ENCODE measurements around the gene BAHD1.

Gene BAHD1

GRCh38 chr15:40424483-40425115, 16.2 kb upstream of the BAHD1 start:
- DNase-seq (ENCODE audit: low read depth, low spot score): no peak

- DNase-seq (ENCODE audit: low read depth, low spot score): no peak
Measured at GRCh38 chr15:40425681-40426080, 15.1 kb upstream of the BAHD1 start.

- no peak for DNase-seq (ENCODE audit: low read depth, low spot score)
Measured at GRCh38 chr15:40427188-40427587, 13.6 kb upstream of the BAHD1 start.

GRCh38 chr15:40428185-40428584, 12.6 kb upstream of the BAHD1 start:
- DNase-seq (ENCODE audit: low read depth, low spot score): no peak

GRCh38 chr15:40429068-40429710, 11.6 kb upstream of the BAHD1 start:
- no peak for DNase-seq (ENCODE audit: low read depth, low spot score)

GRCh38 chr15:40430271-40430805, 10.4 kb upstream of the BAHD1 start:
- no peak for DNase-seq (ENCODE audit: low read depth, low spot score)

GRCh38 chr15:40435023-40435709, 5.6 kb upstream of the BAHD1 start:
- no peak for DNase-seq (ENCODE audit: low read depth, low spot score)

- no peak for DNase-seq (ENCODE audit: low read depth, low spot score)
Measured at GRCh38 chr15:40435710-40436089, 5.1 kb upstream of the BAHD1 start.

- no peak for DNase-seq (ENCODE audit: low read depth, low spot score)
Measured at GRCh38 chr15:40436116-40436891, 4.4 kb upstream of the BAHD1 start.

- no peak for DNase-seq (ENCODE audit: low read depth, low spot score)
Measured at GRCh38 chr15:40436892-40437751, 3.6 kb upstream of the BAHD1 start.

GRCh38 chr15:40437752-40438687, 2.7 kb upstream of the BAHD1 start:
- DNase-seq (ENCODE audit: low read depth, low spot score): no peak

- no peak for DNase-seq (ENCODE audit: low read depth, low spot score)
Measured at GRCh38 chr15:40438712-40439111, 2.0 kb upstream of the BAHD1 start.

- peak; percentile 41 for DNase-seq (ENCODE audit: low read depth, low spot score)
Measured at GRCh38 chr15:40439461-40439959, 1.2 kb upstream of the BAHD1 start.

GRCh38 chr15:40439960-40440742, 602 bp upstream of the BAHD1 start:
- peak; percentile 62 for DNase-seq (ENCODE audit: low read depth, low spot score)

GRCh38 chr15:40441565-40442531, 1.1 kb downstream of the BAHD1 start:
- peak; percentile 50 for DNase-seq (ENCODE audit: low read depth, low spot score)

GRCh38 chr15:40443255-40443654, 2.5 kb downstream of the BAHD1 start:
- DNase-seq (ENCODE audit: low read depth, low spot score): no peak

GRCh38 chr15:40443846-40444245, 3.1 kb downstream of the BAHD1 start:
- no peak for DNase-seq (ENCODE audit: low read depth, low spot score)

GRCh38 chr15:40444736-40445135, 4.0 kb downstream of the BAHD1 start:
- no peak for DNase-seq (ENCODE audit: low read depth, low spot score)
